SK-N-DZ (cell line): Measurements from ENCODE around the gene PRAC1.

Experiments
- DNase-seq: peaks from one replicate; pipeline ENCODE4 v3.0.0-alpha.2; 2015; ENCODE audit warnings: low spot score
- small RNA-seq, 2 experiments: library from RNA; depleted of rRNA; stranded (forward); fragments of <200 nt; gene quantifications; one replicate each; pipeline ENCODE3, GENCODE V24; 2014

The PRAC1 gene

GRCh38 chr17:48704361-48705248, 17.7 kb downstream of the PRAC1 start:
- no peak for DNase-seq

- DNase-seq: no peak
These were observed 20.3 kb downstream of the PRAC1 start for GRCh38 chr17:48701864-48702532.

- DNase-seq: no peak
These were observed 29.1 kb downstream of the PRAC1 start for GRCh38 chr17:48693178-48693577.

GRCh38 chr17:48692049-48692448, 30.3 kb downstream of the PRAC1 start:
- no peak for DNase-seq

- no peak for DNase-seq
These were observed 31.7 kb downstream of the PRAC1 start for GRCh38 chr17:48690655-48691054.

- DNase-seq: no peak
These were observed 40.7 kb downstream of the PRAC1 start for GRCh38 chr17:48681609-48682008.

- DNase-seq: no peak
These were observed 42.8 kb downstream of the PRAC1 start for GRCh38 chr17:48679385-48680096.

- DNase-seq: peak; percentile 44
These were observed 44.0 kb downstream of the PRAC1 start for GRCh38 chr17:48678141-48678971.

GRCh38 chr17:48676963-48677558, 45.3 kb downstream of the PRAC1 start:
- no peak for DNase-seq

GRCh38 chr17:48672340-48672739, 50.0 kb downstream of the PRAC1 start:
- DNase-seq: no peak

Small RNA genes within 50 kb of the gene (small RNA-seq; reads per million reads assigned to genes)
- gene AC091179.2: 0 reads per million in 2 experiments
- 0 reads per million in 2 experiments for gene COX6B1P2
- gene MIR3185: 0 reads per million in 2 experiments
- gene RF02132: 0 reads per million in 2 experiments
- 0 reads per million in 2 experiments for gene RF02133
- 0 to 0.31 reads per million in 2 experiments for gene RN7SL125P
